Sigmoid colon (tissue), 7 donors: ENCODE data around the gene PHACTR3. TPM values are rescaled to one million over a fixed set of nuclear protein-coding genes. Genes with fewer than 3 reads are reported as not detected.

Experiments used
- DNase-seq: peaks from one replicate; pipeline ENCODE4 v3.0.0-alpha.2; 2019
- H3K27ac ChIP-seq, 4 donors: fragments of 200-600 bp; sonication (generic); one replicate each; pipeline ENCODE4 v1.5.1; 2016 to 2019; ENCODE audit warnings: mild to moderate bottlenecking in 1 of 4
- H3K27me3 ChIP-seq, 3 donors: fragments of 200-600 bp; sonication (generic); one replicate each; pipeline ENCODE4 v1.5.1; 2019; ENCODE audit warnings: mild to moderate bottlenecking in 1 of 3
- H3K36me3 ChIP-seq, 4 donors: fragments of 200-600 bp; sonication (generic); one replicate each; pipeline ENCODE4 v1.5.1; 2016 to 2019
- H3K4me1 ChIP-seq, 4 donors: fragments of 200-600 bp; sonication (generic); one replicate each; pipeline ENCODE4 v1.5.1; 2017 to 2019
- H3K4me3 ChIP-seq, 4 donors: fragments of 200-600 bp; sonication (generic); one replicate each; pipeline ENCODE4 v1.5.1; 2017 to 2019; ENCODE audit warnings: mild to moderate bottlenecking in 2 of 4, moderate library complexity in 1 of 4
- H3K9me3 ChIP-seq, 4 donors: fragments of 200-600 bp in 3 of 4; sonication (generic) in 3 of 4; one replicate each; pipeline versions ENCODE4 v1.5.1 to v1.6.1; 2013 to 2019
- EP300 ChIP-seq, 4 donors: sonication (generic); formaldehyde crosslinking; IDR thresholded peaks; one replicate each; pipeline ENCODE4 v1.6.1; 2017; ENCODE audit warnings: antibody characterized with exemption in 4 of 4
- POLR2A ChIP-seq, 2 donors: fragments of 450-650 bp; IDR thresholded peaks; one replicate each; pipeline ENCODE4 v1.6.1; 2016; ENCODE audit warnings: antibody characterized with exemption in 2 of 2, mild to moderate bottlenecking in 2 of 2, moderate library complexity in 2 of 2
- POLR2AphosphoS5 ChIP-seq, 4 donors: sonication (generic); formaldehyde crosslinking; IDR thresholded peaks; one replicate each; pipeline ENCODE4 v1.6.1; 2017; ENCODE audit warnings: antibody characterized with exemption in 4 of 4
- WGBS, 2 donors: extraction: QIAGEN DNeasy Blood & Tissue Kit; methylation state at CpG; one replicate each; pipeline ENCODE4 v1.1.7; 2013; 5-methylcytosine and 5-hydroxymethylcytosine counted together
- intact Hi-C: fragments of 100-400 bp; cut with DNase I; formaldehyde crosslinking; loops from one replicate; pipeline ENCODE4 v1.15.1; 2023
- polyA plus RNA-seq, 3 donors: library from polyadenylated mRNA; stranded (reverse); fragments of 200-250 nt; gene quantifications; one replicate each; pipeline ENCODE4 v1.2.3, GENCODE V29; 2013
- total RNA-seq, 4 donors: library from RNA; depleted of rRNA; stranded (reverse); fragments of >200 nt; gene quantifications; one replicate each; pipeline ENCODE4 v1.1.0, GENCODE V29; 2016
- TF ChIP-seq, protein P1 (sequence below), 4 experiments: fragments of 450-650 bp in 3 of 4; fragments of 200-600 bp in 1 of 4; IDR thresholded peaks; one replicate each; pipeline ENCODE4 v1.5.1; 2016 to 2019; ENCODE audit warnings: antibody characterized with exemption in 4 of 4, mild to moderate bottlenecking in 3 of 4, moderate library complexity in 2 of 4
- donor health status: healthy with polysubstance abuse.
- donor health status: Bipolar disorder and iron deficiency.
- donor health status: healthy.

The PHACTR3 gene
- total and polyA plus RNA-seq, 7 donors: under 0.01 to 1.5 (median 0.81) TPM

DNA sequence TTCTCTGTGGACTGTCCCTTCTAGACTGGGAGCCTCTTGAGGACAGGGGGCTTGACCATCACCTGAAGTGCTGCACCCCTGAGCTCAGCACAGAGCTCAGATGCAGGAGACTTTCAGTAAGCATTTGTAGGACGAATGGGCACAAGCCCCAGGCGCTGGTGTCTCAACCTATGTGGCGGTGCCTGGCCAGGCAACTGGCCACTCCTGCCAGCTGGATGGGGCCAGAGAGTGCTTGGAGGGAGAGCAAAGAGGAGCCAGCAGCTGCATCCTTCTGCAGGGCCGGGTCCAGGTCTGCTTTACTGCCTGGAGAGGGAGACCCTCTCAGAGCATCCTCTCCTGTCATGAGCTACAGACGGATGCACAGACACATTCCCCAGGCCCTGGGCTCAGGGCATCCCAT, 4.5 kb downstream of the PHACTR3 start:
- intact Hi-C loops: no loop called here
- H3K27me3 ChIP-seq: peaks cover 12 to 54% (median 30%) of the 10 kb centered on the region in 3 donors

GRCh38 chr20:59611286-59611685, 6.9 kb downstream of the PHACTR3 start:
- Histone ChIP-seq H3K4me1 (no peaks in the 10 kb centered on the region), H3K9me3 (no peaks in the 10 kb centered on the region), H3K27ac (no peak overlapping the region), H3K27me3 (peaks cover 0 to 30% (median 12%) of the 10 kb centered on the region in 3 donors), H3K36me3 (no peaks in the 10 kb centered on the region), H3K4me3 (no peak overlapping the region)
- 79% methylated on average over 4 of the region's 4 CpGs for WGBS, 2 donors
- no peak for DNase-seq
- intact Hi-C loops: no loop called here
- TF ChIP-seq EP300 (IDR thresholded peaks at IDR 0.05) (no peak), POLR2A (IDR thresholded peaks at IDR 0.05) (no peak), POLR2AphosphoS5 (IDR thresholded peaks at IDR 0.05) (no peak)
- TF ChIP-seq, protein P1, sequence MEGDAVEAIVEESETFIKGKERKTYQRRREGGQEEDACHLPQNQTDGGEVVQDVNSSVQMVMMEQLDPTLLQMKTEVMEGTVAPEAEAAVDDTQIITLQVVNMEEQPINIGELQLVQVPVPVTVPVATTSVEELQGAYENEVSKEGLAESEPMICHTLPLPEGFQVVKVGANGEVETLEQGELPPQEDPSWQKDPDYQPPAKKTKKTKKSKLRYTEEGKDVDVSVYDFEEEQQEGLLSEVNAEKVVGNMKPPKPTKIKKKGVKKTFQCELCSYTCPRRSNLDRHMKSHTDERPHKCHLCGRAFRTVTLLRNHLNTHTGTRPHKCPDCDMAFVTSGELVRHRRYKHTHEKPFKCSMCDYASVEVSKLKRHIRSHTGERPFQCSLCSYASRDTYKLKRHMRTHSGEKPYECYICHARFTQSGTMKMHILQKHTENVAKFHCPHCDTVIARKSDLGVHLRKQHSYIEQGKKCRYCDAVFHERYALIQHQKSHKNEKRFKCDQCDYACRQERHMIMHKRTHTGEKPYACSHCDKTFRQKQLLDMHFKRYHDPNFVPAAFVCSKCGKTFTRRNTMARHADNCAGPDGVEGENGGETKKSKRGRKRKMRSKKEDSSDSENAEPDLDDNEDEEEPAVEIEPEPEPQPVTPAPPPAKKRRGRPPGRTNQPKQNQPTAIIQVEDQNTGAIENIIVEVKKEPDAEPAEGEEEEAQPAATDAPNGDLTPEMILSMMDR (IDR thresholded peaks at IDR 0.05): no peak

More for the DNA sequence above, 4.5 kb downstream of the PHACTR3 start:
- peaks cover 0 to 17% (median 13%) of the 10 kb centered on the region in 4 donors for H3K4me1 ChIP-seq
- H3K36me3 ChIP-seq: no peaks in the 10 kb centered on the region
- TF ChIP-seq POLR2A (IDR thresholded peaks at IDR 0.05): no peak
- TF ChIP-seq, protein P1 (IDR thresholded peaks at IDR 0.05): no peak
- TF ChIP-seq POLR2AphosphoS5 (IDR thresholded peaks at IDR 0.05): no peak
- no peak for TF ChIP-seq EP300 (IDR thresholded peaks at IDR 0.05)
- no peak overlapping the region for H3K27ac ChIP-seq
- no peak overlapping the region for H3K4me3 ChIP-seq
- H3K9me3 ChIP-seq: no peaks in the 10 kb centered on the region
- 75 to 86% methylated on average over 5 of the region's 5 CpGs for WGBS, 2 donors
- no peak for DNase-seq

DNA sequence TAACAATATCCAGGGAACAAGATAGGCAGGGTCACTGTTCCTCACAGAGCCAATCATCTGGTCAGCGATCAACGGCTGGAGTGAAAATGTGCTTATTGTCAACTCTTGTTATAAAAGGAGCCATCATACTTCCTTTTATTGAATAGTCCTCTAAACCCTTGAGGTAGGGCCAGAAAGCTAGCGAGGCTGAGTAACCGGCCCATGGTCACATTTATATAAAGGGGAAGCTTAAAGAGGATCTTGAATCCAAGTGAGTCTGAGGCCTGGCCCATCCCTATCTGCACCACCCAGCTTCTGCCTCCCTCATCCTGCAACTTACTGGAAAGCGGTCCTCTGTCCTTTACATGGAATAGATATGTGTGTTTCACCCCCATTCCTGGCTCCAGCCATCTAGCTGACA, 9.5 kb downstream of the PHACTR3 start:
- Histone ChIP-seq H3K4me1 (no peaks in the 10 kb centered on the region), H3K27me3 (peaks cover 0 to 7% (median 4%) of the 10 kb centered on the region in 3 donors), H3K9me3 (no peaks in the 10 kb centered on the region), H3K27ac (no peak overlapping the region), H3K4me3 (no peak overlapping the region), H3K36me3 (no peaks in the 10 kb centered on the region)
- TF ChIP-seq POLR2AphosphoS5 (IDR thresholded peaks at IDR 0.05) (no peak), POLR2A (IDR thresholded peaks at IDR 0.05) (no peak), EP300 (IDR thresholded peaks at IDR 0.05) (no peak)
- TF ChIP-seq, protein P1 (IDR thresholded peaks at IDR 0.05): no peak
- intact Hi-C loops: no loop called here
- DNase-seq: no peak
- 88 to 89% methylated on average over 5 of the region's 5 CpGs for WGBS, 2 donors

DNA sequence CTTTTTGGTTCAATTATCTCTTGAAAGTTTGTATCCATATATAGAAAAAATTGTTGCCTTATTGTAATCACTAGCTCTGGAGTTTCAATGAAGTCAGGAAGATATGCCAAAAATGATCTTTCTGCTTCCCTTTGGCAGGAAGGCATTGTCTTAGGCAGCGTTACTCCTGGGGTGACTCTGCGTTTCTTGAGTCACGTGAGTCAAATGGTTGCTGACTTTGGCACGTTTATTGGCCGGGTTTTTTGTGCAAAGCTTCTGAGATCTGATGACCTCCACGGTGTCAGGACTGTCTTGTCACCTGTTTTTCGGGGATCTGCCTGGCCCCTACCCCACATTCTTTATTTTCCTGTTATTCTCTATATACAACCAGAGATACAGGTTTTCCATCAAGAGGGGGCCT, 10.4 kb downstream of the PHACTR3 start:
- 71 to 75% methylated on average over 7 of the region's 7 CpGs for WGBS, 2 donors
- Histone ChIP-seq H3K27me3 (peaks cover 0 to 4% (median 0%) of the 10 kb centered on the region in 3 donors), H3K27ac (no peak overlapping the region), H3K9me3 (no peaks in the 10 kb centered on the region), H3K36me3 (no peaks in the 10 kb centered on the region), H3K4me3 (no peak overlapping the region), H3K4me1 (no peaks in the 10 kb centered on the region)
- DNase-seq: no peak
- intact Hi-C loops: no loop called here
- TF ChIP-seq, protein P1 (IDR thresholded peaks at IDR 0.05): no peak
- TF ChIP-seq POLR2A (IDR thresholded peaks at IDR 0.05) (no peak), POLR2AphosphoS5 (IDR thresholded peaks at IDR 0.05) (no peak), EP300 (IDR thresholded peaks at IDR 0.05) (no peak)

GRCh38 chr20:59616306-59616705, 12.0 kb downstream of the PHACTR3 start:
- Histone ChIP-seq H3K27me3 (peaks cover 0 to 13% (median 0%) of the 10 kb centered on the region in 3 donors), H3K4me1 (no peaks in the 10 kb centered on the region), H3K36me3 (no peaks in the 10 kb centered on the region), H3K27ac (no peak overlapping the region), H3K9me3 (no peaks in the 10 kb centered on the region), H3K4me3 (no peak overlapping the region)
- WGBS, 2 donors: 77 to 84% methylated on average over 5 of the region's 5 CpGs
- no peak for DNase-seq
- intact Hi-C loops: no loop called here
- TF ChIP-seq POLR2AphosphoS5 (IDR thresholded peaks at IDR 0.05) (no peak), EP300 (IDR thresholded peaks at IDR 0.05) (no peak), POLR2A (IDR thresholded peaks at IDR 0.05) (no peak)
- TF ChIP-seq, protein P1 (IDR thresholded peaks at IDR 0.05): no peak
